GM12872 (cell line): ENCODE measurements around the gene TFF1.

Source experiments
- CTCF ChIP-seq: IDR thresholded peaks from 3 replicates; pipeline ENCODE4 v1.5.1; 2011; ENCODE audit warnings: low read depth, mild to moderate bottlenecking, low read length, moderate library complexity; ENCODE audit not compliant: insufficient read depth

The TFF1 gene

GRCh38 chr21:42404539-42404938, 38.2 kb upstream of the TFF1 start:
- no peak for TF ChIP-seq CTCF

- TF ChIP-seq CTCF, result no peak
These were observed 37.4 kb upstream of the TFF1 start, which contains the start of gene UBASH3A for GRCh38 chr21:42403611-42404231. Gene UBASH3A, plus strand, starts transcription at chr21:42403902. Its CDS starts 44 bp downstream, at chr21:42403946.

- TF ChIP-seq CTCF, result no peak
These were observed 35.5 kb upstream of the TFF1 start for GRCh38 chr21:42401820-42402251.

- TF ChIP-seq CTCF, result no peak
These were observed 34.8 kb upstream of the TFF1 start for GRCh38 chr21:42401154-42401553.

- TF ChIP-seq CTCF, result no peak
These were observed 34.2 kb upstream of the TFF1 start for GRCh38 chr21:42400525-42400924.

GRCh38 chr21:42398436-42399028, 32.2 kb upstream of the TFF1 start:
- TF ChIP-seq CTCF, result no peak

- no peak for TF ChIP-seq CTCF
These were observed 31.5 kb upstream of the TFF1 start for GRCh38 chr21:42397746-42398394.
